Astrocyte of the cerebellum (primary cell): ENCODE measurements around the gene CTNNA3.

Experiments used
- DNase-seq: peaks from one replicate; pipeline ENCODE4 v3.0.0-alpha.2; 2011; ENCODE audit warnings: low read depth
- H3K4me3 ChIP-seq: 2 replicates; pipeline ENCODE4 v1.5.1; 2011; ENCODE audit warnings: mild to moderate bottlenecking, low read depth, low read length, moderate library complexity
- CTCF ChIP-seq: IDR thresholded peaks from 2 replicates; pipeline ENCODE4 v1.5.1; 2012; ENCODE audit warnings: low read length, low read depth, moderate library complexity, mild to moderate bottlenecking; ENCODE audit errors: missing control alignments
- in situ Hi-C: cut with HindIII; loops from 2 replicates; pipeline ENCODE4 v1.10.0; 2017; ENCODE audit warnings: low sequenced_read_pairs

CTNNA3 gene

GRCh38 chr10:65968437-65968836 lies 1727.6 kb downstream of the CTNNA3 start:
- TF ChIP-seq CTCF: no peak
- no peak overlapping the region for H3K4me3 ChIP-seq
- no peak for DNase-seq
- in situ Hi-C loops: no loop called here

GRCh38 chr10:65964205-65964604 lies 1731.8 kb downstream of the CTNNA3 start:
- in situ Hi-C loops: no loop called here
- no peak for DNase-seq
- no peak overlapping the region for H3K4me3 ChIP-seq
- TF ChIP-seq CTCF: no peak

- no peak for DNase-seq
- H3K4me3 ChIP-seq: no peak overlapping the region
- TF ChIP-seq CTCF: no peak
- in situ Hi-C loops: no loop called here
These were observed 1743.9 kb downstream of the CTNNA3 start for GRCh38 chr10:65952086-65952485.

GRCh38 chr10:65950075-65950474 lies 1745.9 kb downstream of the CTNNA3 start:
- no peak for DNase-seq
- in situ Hi-C loops: no loop called here
- no peak for TF ChIP-seq CTCF
- H3K4me3 ChIP-seq: no peak overlapping the region

- H3K4me3 ChIP-seq: no peak overlapping the region
- no peak for DNase-seq
- in situ Hi-C loops: no loop called here
- no peak for TF ChIP-seq CTCF
These were observed 1746.5 kb downstream of the CTNNA3 start for GRCh38 chr10:65949526-65949925.

GRCh38 chr10:65945061-65945460 lies 1750.9 kb downstream of the CTNNA3 start:
- no peak overlapping the region for H3K4me3 ChIP-seq
- DNase-seq: no peak
- in situ Hi-C loops: no loop called here
- TF ChIP-seq CTCF: no peak

- no peak for DNase-seq
- in situ Hi-C loops: no loop called here
These were observed 1752.5 kb downstream of the CTNNA3 start for GRCh38 chr10:65943451-65943850.

More at GRCh38 chr10:65943451-65943850, 1752.5 kb downstream of the CTNNA3 start:
- H3K4me3 ChIP-seq: no peak overlapping the region
- TF ChIP-seq CTCF: no peak
